GM19467 (cell line): ENCODE results near the gene CERKL.
"Not testable (repeated sequence)": the region's sequence is repeated elsewhere in the genome, so short reads cannot be mapped to it uniquely, and the experiment has no call there.

Experiments
- ATAC-seq: cut with Tn5 transposase; IDR thresholded peaks from one replicate; pipeline ENCODE4 v1.9.1; 2021; ENCODE audit warnings: mild to moderate bottlenecking, moderate library complexity; ENCODE audit not compliant: unreplicated experiment

Gene CERKL, protein sequence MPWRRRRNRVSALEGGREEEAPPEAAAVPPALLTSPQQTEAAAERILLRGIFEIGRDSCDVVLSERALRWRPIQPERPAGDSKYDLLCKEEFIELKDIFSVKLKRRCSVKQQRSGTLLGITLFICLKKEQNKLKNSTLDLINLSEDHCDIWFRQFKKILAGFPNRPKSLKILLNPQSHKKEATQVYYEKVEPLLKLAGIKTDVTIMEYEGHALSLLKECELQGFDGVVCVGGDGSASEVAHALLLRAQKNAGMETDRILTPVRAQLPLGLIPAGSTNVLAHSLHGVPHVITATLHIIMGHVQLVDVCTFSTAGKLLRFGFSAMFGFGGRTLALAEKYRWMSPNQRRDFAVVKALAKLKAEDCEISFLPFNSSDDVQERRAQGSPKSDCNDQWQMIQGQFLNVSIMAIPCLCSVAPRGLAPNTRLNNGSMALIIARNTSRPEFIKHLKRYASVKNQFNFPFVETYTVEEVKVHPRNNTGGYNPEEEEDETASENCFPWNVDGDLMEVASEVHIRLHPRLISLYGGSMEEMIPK

DNA sequence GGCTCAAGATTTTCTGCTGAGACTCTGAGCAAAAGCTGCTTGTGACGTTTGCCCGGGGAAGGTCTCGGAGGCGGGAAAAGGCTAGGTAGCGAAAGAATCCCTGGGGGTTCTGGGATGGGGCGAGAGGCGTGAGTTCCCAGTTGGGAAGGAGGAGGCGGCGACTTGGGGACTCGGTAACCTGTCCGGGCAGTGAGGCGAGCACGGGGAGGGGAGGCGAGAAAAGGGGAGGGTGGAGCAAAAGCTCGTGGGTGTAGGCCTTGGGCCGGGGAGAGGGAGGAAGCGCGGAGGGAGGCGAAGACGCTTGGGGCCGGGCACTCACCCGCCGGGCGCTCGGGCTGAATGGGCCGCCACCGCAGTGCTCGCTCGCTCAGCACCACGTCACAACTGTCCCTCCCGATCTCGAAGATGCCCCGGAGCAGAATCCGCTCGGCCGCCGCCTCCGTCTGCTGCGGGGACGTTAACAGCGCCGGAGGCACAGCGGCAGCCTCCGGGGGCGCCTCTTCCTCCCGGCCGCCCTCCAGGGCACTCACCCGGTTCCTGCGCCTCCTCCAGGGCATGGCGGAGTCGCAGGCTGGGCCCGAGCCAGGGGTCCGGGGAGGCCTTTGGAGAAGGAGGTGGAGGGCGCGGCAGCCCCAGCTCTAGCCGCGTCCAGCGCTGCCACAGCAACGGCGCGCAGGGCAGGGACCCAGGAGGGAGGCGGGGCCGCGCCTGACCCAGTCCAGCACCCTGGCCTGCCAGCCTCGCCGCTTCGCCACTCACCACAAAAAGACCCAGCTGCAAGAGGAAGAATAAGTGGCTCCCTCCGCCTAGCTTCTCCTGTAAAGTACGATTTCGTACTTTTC lies at the start of gene CERKL:
Gene CERKL (minus strand): TSS at position 656 of the 842 bp plus-strand sequence. CDS start 99 bp downstream, at position 557.
- ATAC-seq = peak; percentile 96

DNA sequence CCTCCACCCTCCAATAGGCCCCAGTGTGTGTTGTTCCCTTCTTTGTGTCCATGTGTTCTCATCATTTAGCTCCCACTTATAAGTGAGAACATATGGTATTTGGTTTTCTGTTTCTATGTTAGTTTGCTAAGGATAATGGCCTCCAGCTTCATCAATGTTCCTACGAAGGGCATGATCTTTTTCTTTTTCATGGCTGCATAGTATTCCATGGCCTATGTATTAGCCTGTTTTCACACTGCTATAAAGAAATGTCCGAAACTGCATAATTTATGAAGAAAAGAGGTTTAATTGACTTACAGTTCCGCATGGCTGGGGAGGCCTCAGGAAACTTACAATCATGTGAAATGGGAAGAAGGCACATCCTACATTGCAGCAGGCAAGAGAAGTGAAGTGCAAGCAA lies 45.6 kb upstream of the CERKL start:
- not testable (repeated sequence) for ATAC-seq

DNA sequence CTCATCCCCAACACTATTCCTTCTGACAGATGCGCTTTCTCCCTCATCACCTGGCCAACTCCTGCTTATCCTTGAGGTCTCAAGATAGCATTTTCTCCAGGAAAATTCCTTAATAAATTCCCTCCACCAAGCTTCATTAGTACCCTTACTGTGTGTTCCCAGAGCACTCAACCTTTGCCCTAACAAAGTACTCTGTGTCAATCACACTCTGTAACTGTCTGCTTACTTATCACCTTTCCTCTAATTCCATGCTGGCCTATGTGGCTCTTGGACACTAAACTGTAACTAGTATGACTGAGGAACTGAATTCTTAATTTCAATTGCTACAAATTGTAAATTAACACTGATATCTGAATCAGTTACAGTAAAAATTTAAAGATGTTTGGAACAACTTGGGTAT lies 41.3 kb upstream of the CERKL start:
- no peak for ATAC-seq

DNA sequence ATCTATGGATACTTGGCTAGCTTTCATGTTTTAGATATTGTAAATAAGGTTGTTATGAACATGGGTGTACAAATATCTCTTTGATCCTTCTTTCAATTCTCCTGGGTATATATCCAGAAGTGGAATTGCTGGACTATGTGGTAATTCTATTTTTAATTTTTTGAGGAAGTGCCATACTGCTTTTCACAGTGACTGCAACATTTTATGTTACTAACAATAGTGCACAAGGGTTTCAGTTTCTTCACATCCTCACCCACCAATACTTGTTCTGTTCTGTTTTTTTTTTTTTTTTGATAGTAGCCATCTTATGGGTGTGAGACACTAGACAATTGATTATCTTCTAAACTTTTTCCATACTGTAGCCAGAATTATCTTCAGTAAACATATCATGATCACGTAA lies 40.7 kb upstream of the CERKL start:
- ATAC-seq = no peak

DNA sequence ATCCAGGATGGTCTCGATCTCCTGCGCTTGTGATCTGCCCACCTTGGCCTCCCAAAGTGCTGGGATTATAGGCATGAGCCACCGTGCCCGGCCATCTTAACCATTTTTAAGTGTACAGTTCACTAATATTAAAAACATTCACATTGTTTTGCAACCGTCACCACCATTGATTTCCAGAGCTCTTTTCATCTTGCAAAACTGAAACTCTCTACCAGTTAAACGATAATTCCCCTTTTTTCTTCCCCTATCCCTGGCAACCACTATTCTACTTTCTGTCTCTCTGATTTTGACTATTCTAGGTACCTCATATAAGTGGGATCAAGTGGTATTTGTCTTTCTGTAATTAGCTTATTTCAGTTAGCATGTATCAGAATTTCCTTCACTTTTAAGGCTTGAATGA lies 40.2 kb upstream of the CERKL start:
- ATAC-seq = no peak

DNA sequence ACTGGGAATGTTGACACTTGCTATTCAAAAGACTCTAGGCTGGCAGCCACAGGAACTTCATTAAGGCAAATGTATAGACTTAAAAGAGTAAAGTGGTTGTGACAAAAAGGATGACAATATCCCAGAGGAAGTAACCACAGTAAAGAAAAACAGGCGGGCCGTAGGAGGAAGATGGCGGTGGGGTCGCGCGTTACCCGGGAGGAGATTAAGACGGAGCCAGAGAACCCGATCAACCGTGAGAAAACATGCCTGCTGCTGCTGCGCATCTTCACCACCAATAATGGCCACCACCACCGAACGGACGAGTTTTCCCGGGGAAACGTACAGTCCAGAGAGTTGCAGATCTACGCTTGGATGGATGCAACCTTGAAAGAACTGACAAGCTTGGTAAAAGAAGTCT lies 37.4 kb upstream of the CERKL start:
- no peak for ATAC-seq

DNA sequence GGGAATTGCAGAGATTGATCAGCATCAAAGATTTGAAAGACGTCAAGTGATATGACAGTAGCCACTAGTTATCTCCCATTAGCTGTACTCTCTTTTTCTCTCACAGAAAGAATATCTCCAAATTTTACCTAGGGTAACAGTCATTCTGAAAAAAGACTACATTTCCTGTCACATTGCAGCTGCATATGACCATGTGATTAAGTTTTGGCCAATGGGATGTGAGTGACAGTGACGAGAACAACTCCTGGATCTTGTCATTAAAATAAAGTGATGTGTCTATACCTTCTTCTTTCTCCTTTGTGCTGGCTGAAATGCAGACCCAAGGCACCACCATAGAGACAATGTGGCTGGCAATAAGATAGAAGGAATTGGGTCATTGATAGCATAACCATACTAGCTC lies 34.0 kb upstream of the CERKL start:
- ATAC-seq = no peak

DNA sequence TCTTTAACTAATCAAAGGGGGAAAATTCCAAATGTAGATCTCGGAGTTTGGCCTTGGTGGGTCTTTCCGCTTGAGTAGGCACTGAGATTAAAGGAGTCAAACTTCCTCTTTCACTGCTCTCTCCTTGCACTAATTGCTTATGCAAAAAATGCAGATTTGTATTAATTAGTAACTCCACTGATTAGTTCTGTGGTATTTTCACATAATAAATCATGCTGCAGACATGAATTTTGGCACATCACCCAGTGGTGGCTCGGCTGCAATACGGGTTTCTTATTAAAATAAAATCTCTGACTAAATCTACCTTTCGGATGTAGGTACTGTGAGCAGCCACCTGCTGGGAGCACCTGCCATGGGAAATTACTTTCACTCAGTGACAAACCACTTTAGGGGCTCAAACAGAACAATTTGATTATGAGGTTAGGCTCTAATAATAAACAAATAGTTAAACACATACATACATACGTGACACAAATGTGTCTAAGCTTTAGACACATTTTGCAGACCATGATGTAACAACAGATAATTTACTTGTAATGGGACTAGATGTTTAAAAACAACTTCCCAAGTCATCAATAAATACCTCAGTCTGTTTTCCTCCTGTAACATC lies 29.8 kb upstream of the CERKL start:
- ATAC-seq = no peak

DNA sequence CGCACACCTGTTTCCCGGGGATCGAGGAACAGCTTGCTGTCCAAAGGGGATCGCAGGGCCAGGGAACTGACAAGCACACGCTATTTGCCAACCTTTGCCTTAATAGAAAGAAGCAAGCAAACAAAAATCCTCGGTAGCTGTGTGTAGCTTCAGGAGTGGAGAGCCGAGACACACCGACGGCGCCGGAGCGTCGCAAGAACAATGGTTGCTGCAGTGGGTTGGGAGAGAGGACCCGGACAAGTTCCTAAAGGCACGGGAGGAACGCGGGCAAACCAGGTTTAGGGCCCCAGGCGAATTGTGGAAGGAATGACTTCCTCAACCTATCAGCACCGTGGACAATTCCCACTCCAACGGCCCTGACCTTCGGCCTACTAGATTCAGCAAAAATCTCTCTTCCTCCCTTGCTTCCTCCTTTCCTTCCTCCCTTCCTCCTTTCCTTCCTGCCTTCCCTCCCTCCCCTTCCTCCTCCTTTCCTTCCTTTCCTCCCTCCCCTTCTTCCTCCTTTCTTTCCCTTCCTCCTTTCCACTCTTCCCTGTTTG lies 28.3 kb upstream of the CERKL start:
- no peak for ATAC-seq

DNA sequence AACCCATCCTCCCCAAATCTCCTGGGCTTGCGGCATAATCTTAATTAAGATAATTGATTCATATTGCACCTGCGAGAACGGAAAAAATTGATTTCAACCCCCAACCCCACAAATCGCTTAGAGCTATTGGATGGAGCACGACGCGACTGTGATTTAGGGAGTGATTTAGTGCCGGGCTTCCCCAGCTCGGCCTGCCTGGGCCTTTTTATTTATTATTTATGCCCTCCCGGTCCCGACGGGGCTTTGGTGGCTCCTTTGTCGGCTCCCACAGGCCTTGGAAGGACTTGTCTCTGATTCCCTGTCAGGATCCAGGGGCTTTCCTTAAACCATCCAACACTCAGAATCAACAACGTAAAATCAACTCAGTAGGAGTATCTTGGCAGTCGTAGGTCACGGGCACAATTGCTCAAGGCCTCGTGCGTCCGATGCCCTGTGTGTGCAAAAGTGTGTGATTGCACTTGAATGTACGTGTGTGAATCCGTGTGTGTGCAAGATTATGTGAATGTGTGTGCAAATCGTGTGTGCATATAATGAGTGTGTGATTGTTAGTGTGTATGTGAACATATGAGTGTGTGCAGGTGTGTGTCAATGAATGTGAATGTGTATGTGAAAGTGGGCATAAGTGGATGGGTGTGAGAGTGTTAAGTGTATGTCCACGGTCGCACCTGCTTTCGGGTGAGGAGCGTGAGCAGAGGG lies 27.7 kb upstream of the CERKL start:
- ATAC-seq = no peak

DNA sequence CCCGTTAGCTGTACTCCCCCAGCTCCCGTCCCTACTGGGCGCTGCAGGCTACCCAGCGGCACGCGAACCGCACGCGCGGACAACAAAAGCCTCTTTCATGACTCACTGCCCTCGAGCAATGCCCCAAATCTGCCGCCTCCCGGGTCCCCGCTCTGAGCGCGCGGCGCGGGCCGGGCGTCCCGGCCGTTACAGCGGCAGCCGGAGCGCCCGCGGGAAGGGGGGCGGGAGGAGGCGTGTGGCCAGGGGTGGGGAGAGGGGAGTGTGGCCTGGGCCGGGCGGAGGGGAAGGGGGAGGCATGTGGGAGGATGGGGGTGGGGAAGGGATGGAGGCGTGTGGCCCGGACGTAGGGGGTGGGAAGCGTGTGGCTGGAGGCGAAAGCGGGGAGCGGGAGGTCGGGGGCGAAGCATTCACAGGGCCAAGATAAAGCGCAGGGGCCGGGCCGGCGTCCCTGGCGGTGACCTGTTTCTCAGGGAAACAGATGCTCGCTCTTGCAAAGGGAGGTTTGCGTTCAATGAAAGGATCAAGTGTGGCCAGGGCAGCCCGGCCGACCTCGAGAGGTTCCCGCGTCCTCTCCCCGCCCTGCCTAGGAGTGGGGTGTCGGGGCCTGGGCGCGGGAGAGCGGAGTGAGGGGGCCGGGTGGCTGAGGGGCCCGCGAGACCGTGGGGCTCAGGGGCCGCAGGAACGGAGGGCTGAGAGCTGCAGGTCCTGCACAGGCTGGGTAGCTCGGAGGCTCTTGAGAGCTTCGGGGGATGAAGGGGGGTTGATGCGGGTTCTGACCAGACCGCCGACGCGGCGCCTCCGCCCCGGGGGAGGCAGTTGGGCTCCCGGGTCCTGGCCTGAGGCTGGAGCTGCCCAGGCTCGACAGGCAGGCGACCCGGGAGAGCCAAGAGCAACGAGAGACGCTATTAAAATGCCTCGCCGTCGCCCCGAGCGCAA lies 26.9 kb upstream of the CERKL start:
- ATAC-seq = no peak

DNA sequence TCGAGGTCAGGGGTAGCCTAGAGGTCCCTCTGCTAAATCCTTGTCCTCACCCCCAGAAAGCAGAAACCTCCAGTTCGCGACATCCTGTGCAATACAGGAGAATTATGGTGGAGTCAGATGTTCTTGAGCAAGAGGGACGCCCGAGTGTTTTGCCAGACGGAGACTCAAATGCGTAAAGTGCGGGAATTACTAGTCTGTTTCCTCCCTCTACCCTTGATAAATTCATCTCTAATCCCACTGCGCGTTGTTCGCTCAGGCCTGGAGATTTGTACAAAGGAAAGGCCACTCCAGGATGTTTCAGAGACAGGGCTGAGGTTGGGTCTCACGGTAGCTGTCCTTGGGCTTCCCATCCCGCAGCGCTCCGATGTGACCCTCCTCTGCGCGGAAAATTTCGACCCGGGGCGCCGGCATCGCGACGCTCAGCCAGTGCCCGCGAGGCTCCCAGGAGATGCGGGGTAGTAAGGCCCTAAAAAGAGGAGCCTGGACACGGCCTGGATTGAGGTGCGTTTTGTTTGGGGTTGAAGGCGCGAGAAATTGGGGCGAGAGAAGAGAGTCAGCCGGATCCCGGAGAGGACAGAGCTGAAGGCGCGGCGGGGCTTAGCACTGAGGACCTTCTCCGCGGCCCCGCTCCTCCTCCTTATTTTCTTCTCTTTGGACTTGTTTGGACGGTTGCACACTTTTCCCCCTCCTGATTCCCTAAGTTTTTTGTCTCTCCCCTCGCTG lies 26.1 kb upstream of the CERKL start:
- ATAC-seq = no peak

DNA sequence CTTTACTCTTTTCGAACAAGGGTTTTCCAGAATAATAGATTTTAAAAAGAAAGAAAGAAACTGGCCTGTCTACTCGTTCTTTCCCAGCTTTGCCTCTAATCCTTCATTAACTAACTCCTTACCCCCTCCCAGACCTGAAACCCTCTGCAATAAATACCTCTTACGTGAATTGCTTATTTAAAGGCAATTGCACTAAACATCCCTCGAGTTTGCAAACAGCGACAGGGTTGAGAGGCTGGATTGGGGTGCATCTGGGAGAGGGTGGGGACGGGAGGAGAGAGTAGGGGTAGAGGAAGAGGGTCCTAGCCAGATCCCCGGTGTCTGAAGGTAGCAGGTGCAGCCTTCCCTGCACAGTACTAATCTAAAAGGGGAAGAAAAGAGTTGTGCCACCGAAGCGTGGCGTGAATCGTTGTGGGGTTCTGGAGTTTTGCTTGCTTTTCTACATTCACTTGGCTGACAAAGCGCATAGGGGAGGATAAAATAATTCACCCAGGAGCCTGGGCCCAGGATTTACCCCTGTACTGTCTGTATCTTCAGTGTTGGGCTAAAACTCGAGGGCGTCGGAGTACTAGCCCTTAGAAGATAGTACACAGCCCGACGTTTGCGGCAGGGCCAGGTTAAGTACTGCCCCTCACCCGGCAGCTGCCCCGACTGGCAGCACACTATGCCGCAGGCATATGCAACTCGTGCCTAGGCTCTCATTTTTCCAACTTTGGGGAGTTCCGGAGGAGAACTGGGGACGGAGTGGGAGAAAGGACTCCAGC lies 25.3 kb upstream of the CERKL start:
- ATAC-seq = no peak

DNA sequence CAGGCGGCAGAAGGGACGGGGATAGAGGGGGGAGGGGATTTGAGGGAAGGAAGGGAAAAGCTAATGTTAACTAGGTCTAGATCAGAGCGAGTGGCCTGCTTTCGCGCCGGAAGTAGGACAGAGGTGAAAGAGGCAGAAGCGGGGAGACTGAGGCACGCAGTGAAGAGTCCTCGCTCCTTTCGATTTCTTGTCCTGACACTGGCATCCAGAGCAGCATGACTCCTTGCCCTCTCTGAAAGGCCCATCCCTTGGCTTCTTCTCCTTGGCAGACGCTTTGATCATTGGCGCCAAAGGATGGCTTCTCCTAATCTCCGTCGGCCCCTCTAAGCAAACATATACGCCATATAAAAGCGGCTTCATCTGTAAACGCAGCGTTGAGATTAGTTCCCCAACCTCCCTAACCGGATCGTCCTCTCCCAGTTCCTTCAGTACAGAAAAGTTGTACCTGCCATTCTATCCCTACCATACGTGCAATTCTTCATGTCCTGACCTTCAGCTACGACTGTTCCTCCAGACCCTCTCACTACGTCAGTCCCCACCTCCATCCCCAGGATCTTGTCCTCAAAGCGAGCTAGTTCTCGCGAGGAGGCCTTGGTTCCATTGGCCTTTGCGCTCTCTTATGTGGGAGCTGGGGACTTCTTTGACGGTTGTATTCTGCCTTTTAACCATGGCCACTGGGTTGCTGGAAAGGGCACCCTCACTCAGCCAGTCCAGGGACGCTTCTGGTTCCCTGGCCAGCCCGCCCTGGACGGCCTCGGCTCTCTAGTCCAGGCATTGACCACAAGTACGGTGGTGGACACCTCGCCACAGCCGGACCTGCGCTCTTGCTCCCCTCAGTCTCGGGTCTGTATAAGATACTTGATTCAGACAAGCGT lies 24.3 kb upstream of the CERKL start:
- ATAC-seq = no peak

DNA sequence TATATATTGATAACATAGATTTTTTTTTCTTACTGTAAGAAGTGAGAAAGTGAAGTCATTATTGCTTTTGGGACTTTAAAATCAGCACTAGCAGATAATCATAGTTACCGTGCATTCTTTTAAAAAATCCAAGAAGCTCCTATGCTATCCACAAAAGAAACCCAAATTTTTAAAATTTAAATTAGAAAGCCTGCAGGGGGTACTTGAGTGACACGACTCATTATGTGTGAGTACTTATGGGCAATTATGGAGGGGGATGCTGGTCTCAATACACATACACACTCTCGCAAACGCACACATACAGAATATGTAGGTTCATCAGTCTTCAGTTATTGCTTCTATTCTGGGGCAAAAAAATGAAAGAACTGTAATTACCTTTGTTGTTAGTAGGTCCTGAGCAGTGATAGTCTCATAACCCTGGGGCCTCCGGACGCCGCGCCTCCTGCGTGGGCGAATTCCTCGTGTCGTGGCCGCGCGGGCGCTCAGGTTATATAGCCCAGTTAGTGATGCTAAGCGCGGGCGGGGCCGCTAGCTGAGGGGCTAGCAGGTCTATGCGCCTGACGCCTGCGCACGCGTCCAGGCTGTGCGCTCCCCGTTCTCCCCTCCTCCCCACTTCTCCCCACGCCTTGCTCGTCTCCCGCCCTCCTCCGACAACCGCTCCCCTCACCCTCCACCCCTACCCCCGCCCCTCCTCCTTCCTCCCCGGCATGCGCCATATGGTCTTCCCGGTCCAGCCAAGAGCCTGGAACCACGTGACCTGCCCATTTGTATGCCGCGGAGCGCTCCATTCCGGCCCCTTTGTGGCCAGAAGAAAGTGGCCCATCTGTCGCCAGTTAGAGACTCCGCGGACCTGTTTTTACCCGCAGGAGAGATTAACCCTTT lies 23.4 kb upstream of the CERKL start, which contains the start of gene NEUROD1:
Gene NEUROD1 (minus strand): TSS at position 463 of the 882 bp plus-strand sequence. CDS start 1,657 bp downstream, outside the sequence.
- ATAC-seq = no peak

DNA sequence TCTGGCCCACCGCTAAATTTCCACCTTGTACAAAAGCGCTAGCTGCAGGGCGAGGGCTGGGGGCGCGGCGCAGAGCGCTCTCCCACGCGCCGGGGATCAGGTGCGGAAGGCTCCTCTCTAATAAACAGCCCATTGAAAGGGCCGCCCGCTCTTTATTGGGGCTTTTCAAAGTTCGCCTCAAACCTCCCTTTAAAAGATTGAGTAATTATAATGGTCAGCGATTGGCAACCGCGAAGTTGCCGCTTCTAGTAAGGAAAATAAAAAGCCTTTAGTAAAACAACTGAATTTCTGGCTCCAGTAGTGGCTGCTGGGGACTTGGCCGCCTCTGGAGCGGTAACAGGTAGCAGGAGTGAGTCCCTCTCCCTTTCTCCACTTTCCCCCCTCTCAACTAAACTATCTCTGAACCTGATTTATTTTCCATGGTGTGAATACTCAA lies 22.7 kb upstream of the CERKL start:
- ATAC-seq = no peak
